GM10266 (cell line): ENCODE data around the gene FCHSD2.

Experiments used
- DNase-seq: peaks from one replicate; pipeline ENCODE4 v3.0.0; 2012; ENCODE audit errors: extremely low spot score
- CTCF ChIP-seq: IDR thresholded peaks from 2 replicates; pipeline ENCODE4 v1.5.1; 2012; ENCODE audit warnings: mild to moderate bottlenecking, low read depth; ENCODE audit not compliant: control insufficient read depth, insufficient read depth; ENCODE audit errors: missing control alignments

Gene FCHSD2

GRCh38 chr11:72829884-72830533 is 312.1 kb downstream of the FCHSD2 start:
- no peak for DNase-seq
- TF ChIP-seq CTCF, result no peak

GRCh38 chr11:72829178-72829577 is 312.9 kb downstream of the FCHSD2 start:
- no peak for TF ChIP-seq CTCF
- no peak for DNase-seq

GRCh38 chr11:72828692-72829101 is 313.4 kb downstream of the FCHSD2 start:
- no peak for DNase-seq
- TF ChIP-seq CTCF, result no peak

GRCh38 chr11:72828081-72828567 is 314.0 kb downstream of the FCHSD2 start:
- no peak for DNase-seq
- TF ChIP-seq CTCF, result no peak

GRCh38 chr11:72827656-72828055 is 314.5 kb downstream of the FCHSD2 start:
- DNase-seq, result peak; percentile 15

GRCh38 chr11:72826942-72827480 is 315.1 kb downstream of the FCHSD2 start:
- no peak for TF ChIP-seq CTCF

GRCh38 chr11:72826191-72826941 is 315.8 kb downstream of the FCHSD2 start:
- TF ChIP-seq CTCF, result no peak
- DNase-seq, result no peak

More at GRCh38 chr11:72826942-72827480, 315.1 kb downstream of the FCHSD2 start:
- no peak for DNase-seq
